HL-60 (cell line): ENCODE results near the gene EFNA1.

Experiments
- CTCF ChIP-seq: IDR thresholded peaks from one replicate; pipeline ENCODE4 v1.5.1; 2011; ENCODE audit warnings: low read length, control low read depth, inconsistent platforms; ENCODE audit not compliant: insufficient read depth
- POLR2AphosphoS5 ChIP-seq: IDR thresholded peaks from 2 replicates; pipeline ENCODE4 v1.6.1; 2012; ENCODE audit warnings: low read depth
- REST ChIP-seq: IDR thresholded peaks from 2 replicates; pipeline ENCODE4 v1.6.1; 2012; ENCODE audit warnings: low read depth; ENCODE audit not compliant: insufficient replicate concordance

- TF ChIP-seq POLR2AphosphoS5 (no peak), REST (no peak), CTCF (no peak)
Measured at GRCh38 chr1:155113450-155113980, 14.2 kb upstream of the EFNA1 start.
